Endothelial cell of umbilical vein (primary cell): ENCODE measurements around the gene SH3PXD2B. TPM values are rescaled to one million over a fixed set of nuclear protein-coding genes. Genes with fewer than 3 reads are reported as not detected.

Experiments
- BruUV-seq: library from RNA; stranded (reverse); fragments of 400-500 nt; replicated peaks from 2 replicates; lab custom pipeline; 2021; lab: Mats Ljungman, UMichigan
- CTCF ChIA-PET: fragments of 300-600, 350-600 bp; sonication (Branson Sonifier 250); formaldehyde crosslinking; loops from one replicate; lab custom pipeline; 2021; ENCODE audit warnings: antibody characterized with exemption, inconsistent platforms; lab: Charles Lee
- POLR2A ChIA-PET: fragments of 300-600, 350-600 bp; sonication (Branson Sonifier 250); formaldehyde crosslinking; loops from one replicate; lab custom pipeline; 2021; ENCODE audit warnings: antibody characterized with exemption, inconsistent platforms; lab: Charles Lee
- DNase-seq: peaks from one replicate; pipeline ENCODE4 v3.0.0-alpha.2; 2011; ENCODE audit warnings: low read depth, low spot score
- FAIRE-seq: peaks from 2 replicates; lab custom pipeline; 2011; peaks lifted over from hg19 to GRCh38; lab: Jason Lieb, UNC
- H2AFZ ChIP-seq: 2 replicates; pipeline ENCODE4 v1.6.0; 2012; ENCODE audit warnings: low read depth, low read length, control low read depth, inconsistent platforms
- H3K27ac ChIP-seq: 2 replicates; pipeline ENCODE4 v1.5.1; 2011; ENCODE audit warnings: low read depth, mild to moderate bottlenecking, control low read depth, low read length, moderate library complexity; ENCODE audit not compliant: insufficient read depth
- H3K27me3 ChIP-seq, 2 experiments: 2 replicates each; pipeline versions ENCODE4 v1.6.0 to v1.6.1; 2011; ENCODE audit warnings: low read length in 2 of 2, mixed read lengths in 1 of 2; ENCODE audit not compliant: control insufficient read depth in 2 of 2, insufficient read depth in 2 of 2
- H3K36me3 ChIP-seq, 2 experiments: 2 replicates in 1 of 2; 3 replicates in 1 of 2; pipeline ENCODE4 v1.5.1; 2011; ENCODE audit warnings: low read length in 2 of 2, mild to moderate bottlenecking in 1 of 2, moderate library complexity in 1 of 2; ENCODE audit not compliant: control insufficient read depth in 2 of 2, insufficient read depth in 2 of 2; ENCODE audit errors: extremely low read depth in 1 of 2
- H3K4me1 ChIP-seq: 3 replicates; pipeline ENCODE4 v1.5.1; 2011; ENCODE audit warnings: mild to moderate bottlenecking, low read length; ENCODE audit not compliant: control insufficient read depth, insufficient read depth; ENCODE audit errors: extremely low read depth
- H3K4me2 ChIP-seq: 2 replicates; pipeline ENCODE4 v1.6.1; 2011; ENCODE audit warnings: low read length, control low read depth, mixed read lengths; ENCODE audit not compliant: insufficient read depth
- H3K4me3 ChIP-seq, 3 experiments: fragments of 200-600 bp in 1 of 3; sonication (generic), shearing (Covaris generic) in 1 of 3; replicated peaks in 1 of 3; 2 replicates each; pipeline ENCODE4 v1.5.1; 2011 to 2016; ENCODE audit warnings: control low read depth in 3 of 3, low read length in 3 of 3, mild to moderate bottlenecking in 2 of 3, inconsistent platforms in 1 of 3, low read depth in 1 of 3, moderate library complexity in 1 of 3; ENCODE audit not compliant: insufficient read depth in 1 of 3
- H3K79me2 ChIP-seq: 2 replicates; pipeline ENCODE4 v1.6.0; 2012; ENCODE audit warnings: low read length, inconsistent platforms; ENCODE audit not compliant: control insufficient read depth, insufficient read depth
- H3K9ac ChIP-seq: replicated peaks from 2 replicates; pipeline ENCODE3; 2011; ENCODE audit warnings: low read length, control low read depth; ENCODE audit not compliant: insufficient read depth; ENCODE audit errors: extremely low read depth
- H3K9me1 ChIP-seq: replicated peaks from 3 replicates; pipeline ENCODE4 v1.6.0; 2011; ENCODE audit warnings: mild to moderate bottlenecking, low read length; ENCODE audit not compliant: control insufficient read depth, insufficient read depth; ENCODE audit errors: extremely low read depth
- H3K9me3 ChIP-seq: replicated peaks from 2 replicates; pipeline ENCODE4 v1.5.1; 2012; ENCODE audit warnings: low read length, inconsistent platforms; ENCODE audit not compliant: control insufficient read depth, insufficient read depth
- H4K20me1 ChIP-seq: replicated peaks from 2 replicates; pipeline ENCODE3; 2011; ENCODE audit warnings: mild to moderate bottlenecking, low read length; ENCODE audit not compliant: control insufficient read depth, insufficient read depth; ENCODE audit errors: extremely low read depth
- CTCF ChIP-seq, 2 donors: IDR thresholded peaks; 1 replicate in 1 of 2; 2 replicates in 1 of 2; pipeline ENCODE4 v1.5.1; 2011; ENCODE audit warnings: low read length in 2 of 2, mild to moderate bottlenecking in 2 of 2, moderate library complexity in 2 of 2, control low read depth in 1 of 2, inconsistent platforms in 1 of 2, low read depth in 1 of 2; ENCODE audit not compliant: insufficient read depth in 1 of 2; ENCODE audit errors: extremely low read depth in 1 of 2
- EZH2 ChIP-seq: IDR thresholded peaks from 2 replicates; pipeline ENCODE4 v1.6.1; 2012; ENCODE audit warnings: borderline replicate concordance, low read depth, mild to moderate bottlenecking, moderate library complexity, low read length, inconsistent platforms; ENCODE audit not compliant: severe bottlenecking
- FOS ChIP-seq: IDR thresholded peaks from 2 replicates; pipeline ENCODE4 v1.6.1; 2011; ENCODE audit warnings: mild to moderate bottlenecking, low read length, moderate library complexity, borderline replicate concordance; ENCODE audit not compliant: insufficient read depth
- GATA2 ChIP-seq: IDR thresholded peaks from 2 replicates; pipeline ENCODE4 v1.7.0; 2011; ENCODE audit warnings: low read depth, mild to moderate bottlenecking, moderate library complexity, mixed read lengths, low read length; ENCODE audit not compliant: insufficient read length, insufficient read depth
- JUN ChIP-seq: IDR thresholded peaks from 2 replicates; pipeline ENCODE4 v1.6.1; 2011; ENCODE audit warnings: borderline replicate concordance, low read depth; ENCODE audit not compliant: insufficient read length, insufficient read depth
- MAX ChIP-seq: IDR thresholded peaks from 2 replicates; pipeline ENCODE4 v1.6.1; 2011; ENCODE audit not compliant: insufficient read depth, insufficient read length
- MYC ChIP-seq: IDR thresholded peaks from one replicate; pipeline ENCODE4 v1.6.1; 2011; ENCODE audit warnings: mild to moderate bottlenecking, low read depth, low read length
- POLR2A ChIP-seq: IDR thresholded peaks from 2 replicates; pipeline ENCODE4 v1.6.1; 2012; ENCODE audit warnings: low read depth, mild to moderate bottlenecking, control low read depth, low read length
- POLR2AphosphoS5 ChIP-seq: IDR thresholded peaks from 2 replicates; pipeline ENCODE4 v1.6.1; 2012; ENCODE audit warnings: low read depth, mild to moderate bottlenecking, control low read depth, low read length, moderate library complexity; ENCODE audit not compliant: insufficient read depth
- dilution Hi-C: fragments of 300-500 bp; cut with MboI; formaldehyde crosslinking; loops from one replicate; pipeline ENCODE4 v1.15.0; 2019; ENCODE audit warnings: low sequenced_read_pairs; ENCODE audit not compliant: extremely low pct_ligation_motif_present
- intact Hi-C: fragments of 100-400 bp; cut with micrococcal nuclease; formaldehyde crosslinking; loops from one replicate; pipeline ENCODE4 v1.10.0; 2022
- polyA plus RNA-seq, 4 experiments: library from polyadenylated mRNA; depleted of rRNA in 3 of 4; stranded (reverse) in 3 of 4; unstranded in 1 of 4; fragments of >200 nt; gene quantifications; 2 replicates each; pipeline versions ENCODE4 v1.2.1 to v1.2.3, GENCODE V29; 2011 to 2012; ENCODE audit warnings: missing spikeins in 1 of 4
- total RNA-seq: library from RNA; stranded (reverse); gene quantifications from 2 replicates; pipeline ENCODE4 v1.2.3, GENCODE V29; 2021

Gene SH3PXD2B
- total and polyA plus RNA-seq, 2 donors (not counting 3 experiments of a cell fraction or from before 2014, with no cell fraction given): 23.5 to 66.3 TPM

- no peaks in the 10 kb centered on the region for H3K79me2 ChIP-seq
- no peak overlapping the region for H3K27ac ChIP-seq
- ChIA-PET CTCF (no interaction called here), POLR2A (no interaction called here)
- H3K4me2 ChIP-seq: no peak overlapping the region
- no peaks in the 10 kb centered on the region for H3K9me1 ChIP-seq
- H3K9ac ChIP-seq: no peak overlapping the region
- dilution Hi-C loops (no loop called here), intact Hi-C loops (no loop called here)
- H3K9me3 ChIP-seq: no peaks in the 10 kb centered on the region
- peaks cover 13 to 15% of the 10 kb centered on the region in 2 experiments for H3K27me3 ChIP-seq
- FAIRE-seq: no peak
- no TSS peak for BruUV-seq
- no peaks in the 10 kb centered on the region for H4K20me1 ChIP-seq
- TF ChIP-seq MAX (no peak), POLR2AphosphoS5 (no peak), CTCF (IDR thresholded peaks at IDR 0.05; ENCODE audit: extremely low read depth in 1 of 2, insufficient read depth in 1 of 2, low read depth in 1 of 2, low read length in 2 of 2) (no peak), MYC (no peak), FOS (no peak), JUN (no peak), POLR2A (no peak), GATA2 (no peak), EZH2 (no peak)
- H3K4me1 ChIP-seq: no peaks in the 10 kb centered on the region
- no peak overlapping the region for H2AFZ ChIP-seq
- no peak for DNase-seq
- no peaks in the 10 kb centered on the region for H3K36me3 ChIP-seq
- H3K4me3 ChIP-seq: no peak overlapping the region
Observed at GRCh38 chr5:172492097-172492840, 37.9 kb upstream of the SH3PXD2B start.
